Heart left ventricle (tissue), 16 donors: ENCODE results near the gene PTPRN2. TPM values are rescaled to one million over a fixed set of nuclear protein-coding genes. Genes with fewer than 3 reads are reported as not detected.

Experiments
- ATAC-seq, 4 donors: fragments of 200-7000 bp; cut with Tn5 transposase; one replicate each; pipeline ENCODE4 v1.9.1; 2020 to 2022; ENCODE audit warnings: moderate library complexity in 4 of 4, mild to moderate bottlenecking in 3 of 4, moderate number of reproducible peaks in 1 of 4
- DNase-seq, 5 donors: peaks; one replicate each; pipeline ENCODE4 v3.0.0-alpha.2; 2020
- H3K27ac ChIP-seq, 12 donors: fragments of 200-600 bp; sonication (generic) in 4 of 12; one replicate each; pipeline versions ENCODE4 v1.5.0 to v1.8.0; 2016 to 2022; ENCODE audit warnings: mild to moderate bottlenecking in 2 of 12
- H3K27me3 ChIP-seq, 9 donors: fragments of 200-600 bp; sonication (generic) in 2 of 9; one replicate each; pipeline versions ENCODE4 v1.5.1 to v1.8.0; 2016 to 2022; ENCODE audit warnings: mild to moderate bottlenecking in 3 of 9
- H3K36me3 ChIP-seq, 9 donors: fragments of 200-600 bp; sonication (generic) in 2 of 9; one replicate each; pipeline versions ENCODE4 v1.5.0 to v1.8.0; 2018 to 2022; ENCODE audit warnings: mild to moderate bottlenecking in 2 of 9
- H3K4me1 ChIP-seq, 12 donors: fragments of 200-600 bp; sonication (generic) in 4 of 12; one replicate each; pipeline versions ENCODE4 v1.5.0 to v1.8.0; 2016 to 2022; ENCODE audit warnings: mild to moderate bottlenecking in 3 of 12
- H3K4me3 ChIP-seq, 12 donors: fragments of 200-600 bp; sonication (generic) in 4 of 12; one replicate each; pipeline versions ENCODE4 v1.5.0 to v1.8.0; 2017 to 2022; ENCODE audit warnings: mild to moderate bottlenecking in 9 of 12, moderate library complexity in 4 of 12
- H3K9me3 ChIP-seq, 12 donors: fragments of 200-600 bp; sonication (generic) in 4 of 12; one replicate each; pipeline versions ENCODE4 v1.5.0 to v1.8.0; 2016 to 2022; ENCODE audit warnings: mild to moderate bottlenecking in 1 of 12
- POLR2A ChIP-seq, 2 donors: fragments of 450-650 bp; IDR thresholded peaks; one replicate each; pipeline ENCODE4 v1.6.1; 2017; ENCODE audit warnings: antibody characterized with exemption in 2 of 2, mild to moderate bottlenecking in 2 of 2, moderate library complexity in 2 of 2
- WGBS, 4 donors: extraction: QIAGEN DNeasy Blood & Tissue Kit in 2 of 4; methylation state at CpG; one replicate each; pipeline versions ENCODE4 v1.1.5 to v1.1.7; 2013 to 2018; 5-methylcytosine and 5-hydroxymethylcytosine counted together
- intact Hi-C, 10 donors: fragments of 100-400 bp; cut with DNase I; formaldehyde crosslinking; loops; one replicate each; pipeline versions ENCODE4 v1.11.1 to v1.14.2; 2022
- polyA plus RNA-seq, 2 donors: library from polyadenylated mRNA; stranded (reverse); fragments of 200-250 nt; gene quantifications; one replicate each; pipeline ENCODE4 v1.2.3, GENCODE V29; 2013
- total RNA-seq, 9 donors: library from RNA; depleted of rRNA in 2 of 9; stranded (reverse); fragments of >200 nt in 2 of 9; fragmentation: NEBNext Ultra II Directional in 3 of 9; extraction: Animal tissue kit (Norgen Biotek cat#: 25700) in 3 of 9; gene quantifications; one replicate each; pipeline versions ENCODE4 v1.1.0 to v1.2.4, GENCODE V29; 2016 to 2023
- TF ChIP-seq, protein P1 (sequence below), 12 donors: fragments of 200-600 bp; sonication (generic) in 4 of 12; IDR thresholded peaks; one replicate each; pipeline versions ENCODE4 v1.5.0 to v1.8.0; 2018 to 2022; ENCODE audit warnings: antibody characterized with exemption in 12 of 12, mild to moderate bottlenecking in 5 of 12
- donor health status: ischemic (EF 13 %, LVEDD 7.1; RV severe dilation, severe dysfunction).
- donor health status: healthy with polysubstance abuse.
- donor health status: DM: no; HTN: yes; CAD: no.
- donor health status: DM: no; HTN: no; CAD: no.
- donor health status: ischemic (EF 25% LVEDD 6.9; RV normal size, moderate dysfunction).
- donor health status: ischemic (EF 25% LVEDD 5.7; RV mildly dilated, moderate dysfunction).
- donor health status: healthy.
- donor health status: DM: yes; HTN: yes; CAD: no.
- donor health status: ischemic (EF 35%, LVEDD 5.7; RV mildly dilated, moderate dysfunction).
- donor health status: nonischemic (EF 11% LVEDD 7.7; RV severe dilation, severe dysfunction).
- donor health status: DM: yes; HTN: yes; CAD: no.
- donor health status: PGD.
- donor health status: ischemic (EF 29% LVEDD 5.4; RV normal size, mild dysfunction).
- donor health status: nonischemic (EF 23%, LVEDD 6.1; RV moderate dilation, normal function).

Gene PTPRN2
- total and polyA plus RNA-seq, 11 donors: 0.61 to 2.3 (median 1.3) TPM

DNA sequence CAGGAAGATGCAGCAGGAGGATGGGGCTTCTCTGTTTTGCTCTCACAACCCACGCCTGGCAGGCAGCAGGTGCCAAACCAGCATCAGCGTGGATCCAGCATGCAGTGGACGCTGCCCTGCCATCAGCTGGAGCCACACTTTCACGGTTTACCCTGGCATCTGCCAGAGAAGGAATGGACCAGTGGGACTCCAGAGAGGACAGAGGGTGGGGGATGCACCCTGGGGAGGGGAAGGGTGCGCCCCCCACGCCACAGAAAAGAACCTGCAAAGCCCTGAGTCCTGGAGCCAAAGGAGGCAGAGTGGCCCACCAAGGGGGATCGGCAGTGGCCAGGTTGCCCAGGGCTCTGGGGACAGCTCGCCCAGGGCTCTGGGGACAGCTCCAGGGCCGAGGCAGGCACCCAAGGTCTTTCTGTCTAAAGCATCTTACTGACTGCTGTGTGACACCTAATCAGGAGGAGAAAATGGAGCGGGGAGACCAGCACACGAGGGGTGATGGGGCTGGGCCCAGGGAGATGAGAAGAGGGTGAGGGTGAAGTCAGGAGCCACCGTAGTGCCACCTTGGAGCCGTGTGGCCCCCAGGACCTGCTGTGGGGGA lies 1025.7 kb downstream of the PTPRN2 start:
- DNase-seq (no peak), ATAC-seq (no peak)
- TF ChIP-seq, protein P1, sequence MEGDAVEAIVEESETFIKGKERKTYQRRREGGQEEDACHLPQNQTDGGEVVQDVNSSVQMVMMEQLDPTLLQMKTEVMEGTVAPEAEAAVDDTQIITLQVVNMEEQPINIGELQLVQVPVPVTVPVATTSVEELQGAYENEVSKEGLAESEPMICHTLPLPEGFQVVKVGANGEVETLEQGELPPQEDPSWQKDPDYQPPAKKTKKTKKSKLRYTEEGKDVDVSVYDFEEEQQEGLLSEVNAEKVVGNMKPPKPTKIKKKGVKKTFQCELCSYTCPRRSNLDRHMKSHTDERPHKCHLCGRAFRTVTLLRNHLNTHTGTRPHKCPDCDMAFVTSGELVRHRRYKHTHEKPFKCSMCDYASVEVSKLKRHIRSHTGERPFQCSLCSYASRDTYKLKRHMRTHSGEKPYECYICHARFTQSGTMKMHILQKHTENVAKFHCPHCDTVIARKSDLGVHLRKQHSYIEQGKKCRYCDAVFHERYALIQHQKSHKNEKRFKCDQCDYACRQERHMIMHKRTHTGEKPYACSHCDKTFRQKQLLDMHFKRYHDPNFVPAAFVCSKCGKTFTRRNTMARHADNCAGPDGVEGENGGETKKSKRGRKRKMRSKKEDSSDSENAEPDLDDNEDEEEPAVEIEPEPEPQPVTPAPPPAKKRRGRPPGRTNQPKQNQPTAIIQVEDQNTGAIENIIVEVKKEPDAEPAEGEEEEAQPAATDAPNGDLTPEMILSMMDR (IDR thresholded peaks at IDR 0.05): no peak
- no peak for TF ChIP-seq POLR2A (IDR thresholded peaks at IDR 0.05)
- no peaks in the 10 kb centered on the region for H3K4me1 ChIP-seq
- no peaks in the 10 kb centered on the region for H3K27me3 ChIP-seq
- no peak overlapping the region for H3K4me3 ChIP-seq
- intact Hi-C loops: no loop called here
- H3K36me3 ChIP-seq: no peaks in the 10 kb centered on the region
- 89 to 92% (median 91%) methylated on average over 13 of the region's 13 CpGs for WGBS, 4 donors
- no peak overlapping the region for H3K27ac ChIP-seq
- no peaks in the 10 kb centered on the region for H3K9me3 ChIP-seq

DNA sequence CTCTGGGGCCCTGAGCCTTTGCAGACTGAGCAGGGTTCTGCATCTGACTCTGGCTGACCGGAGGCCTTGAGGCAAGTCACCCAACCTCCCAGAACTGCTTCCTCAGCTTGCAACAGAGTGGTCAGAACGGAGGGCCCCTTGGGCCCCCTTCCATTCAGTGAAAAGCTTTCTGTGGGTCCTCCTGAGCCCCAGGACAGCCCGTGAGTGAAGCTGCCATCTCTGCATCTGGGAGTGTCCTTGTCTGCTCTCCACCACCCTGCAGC lies 1026.2 kb downstream of the PTPRN2 start:
- Histone ChIP-seq H3K9me3 (no peaks in the 10 kb centered on the region), H3K4me3 (no peak overlapping the region), H3K4me1 (no peaks in the 10 kb centered on the region), H3K27me3 (no peaks in the 10 kb centered on the region), H3K36me3 (no peaks in the 10 kb centered on the region), H3K27ac (no peak overlapping the region)
- ATAC-seq (no peak), DNase-seq (no peak)
- intact Hi-C loops: no loop called here
- TF ChIP-seq, protein P1 (IDR thresholded peaks at IDR 0.05): no peak
- no peak for TF ChIP-seq POLR2A (IDR thresholded peaks at IDR 0.05)
- WGBS, 4 donors: 72 to 90% (median 85%) methylated on average over 2 to 3 of the region's 3 CpGs

DNA sequence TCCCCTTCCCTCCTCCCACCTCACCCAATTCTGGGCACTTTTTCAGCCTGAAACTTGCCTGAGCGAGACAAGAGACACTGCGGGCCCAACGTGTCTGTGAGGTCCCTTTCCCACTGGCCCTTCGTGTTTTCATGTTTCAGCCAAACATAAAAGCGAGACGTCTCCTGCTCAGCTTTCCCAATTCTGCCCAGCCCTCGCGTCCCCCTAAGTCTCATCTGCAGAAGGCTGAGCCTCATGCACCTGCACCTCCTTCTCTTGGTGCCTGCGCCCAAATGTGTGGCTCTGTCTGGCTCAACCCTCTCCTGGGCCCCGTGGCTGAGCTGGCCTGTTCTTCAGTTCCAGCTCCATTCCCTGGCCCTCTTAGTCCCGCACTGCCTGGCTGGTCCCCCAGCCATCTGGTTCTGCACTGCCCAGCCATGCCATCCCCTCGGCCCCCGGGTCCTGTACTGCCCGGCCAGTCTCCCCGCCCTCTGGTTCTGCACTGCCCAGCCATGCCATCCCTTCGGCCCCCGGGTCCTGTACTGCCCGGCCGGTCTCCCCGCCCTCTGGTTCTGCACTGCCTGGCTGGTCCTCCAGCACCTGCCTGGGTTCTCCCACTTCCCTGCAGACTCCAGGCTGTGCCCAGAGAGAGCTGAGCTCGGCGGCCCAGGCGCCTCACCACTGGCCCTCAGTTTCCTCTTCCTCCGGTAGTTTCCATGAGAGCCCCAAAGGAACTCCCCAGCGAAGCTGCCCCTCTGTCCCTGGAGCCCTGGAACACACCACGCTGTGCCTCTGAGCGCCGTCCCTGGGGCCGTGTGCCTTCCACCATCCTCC lies 1026.7 kb downstream of the PTPRN2 start:
- Histone ChIP-seq H3K4me1 (no peaks in the 10 kb centered on the region), H3K27ac (no peak overlapping the region), H3K36me3 (no peaks in the 10 kb centered on the region), H3K4me3 (no peak overlapping the region), H3K27me3 (no peaks in the 10 kb centered on the region), H3K9me3 (no peaks in the 10 kb centered on the region)
- ATAC-seq: no peak
- no peak for TF ChIP-seq POLR2A (IDR thresholded peaks at IDR 0.05)
- TF ChIP-seq, protein P1 (IDR thresholded peaks at IDR 0.05): no peak
- DNase-seq: peak in 2 of 5 donors; percentile 9 to 53
- 87 to 92% (median 92%) methylated on average over 29 of the region's 29 CpGs for WGBS, 4 donors
- intact Hi-C loops: no loop called here

DNA sequence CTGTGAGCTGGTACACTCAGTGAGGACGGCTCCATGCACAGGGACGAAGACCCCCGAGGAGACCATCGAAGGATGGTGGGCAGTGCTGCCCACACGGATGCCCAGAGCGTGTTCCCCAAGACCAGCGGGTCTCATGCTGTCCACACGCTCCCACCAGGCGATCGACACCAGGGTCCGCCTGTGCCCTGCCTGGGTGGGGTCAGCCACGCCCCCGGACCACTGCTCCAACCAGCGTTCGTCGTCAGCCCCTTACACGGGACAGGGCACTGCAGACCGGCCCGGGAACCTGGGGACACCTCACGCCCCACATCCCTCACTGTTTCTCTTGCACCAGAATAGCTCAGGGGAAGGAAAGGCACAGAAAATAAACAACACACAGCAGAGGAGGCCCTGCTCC lies 1027.4 kb downstream of the PTPRN2 start:
- no peaks in the 10 kb centered on the region for H3K27me3 ChIP-seq
- no peaks in the 10 kb centered on the region for H3K9me3 ChIP-seq
- no peaks in the 10 kb centered on the region for H3K36me3 ChIP-seq
- H3K4me3 ChIP-seq: no peak overlapping the region
- peak in 1 of 5 donors; percentile 9 for DNase-seq
- intact Hi-C loops: no loop called here
- no peaks in the 10 kb centered on the region for H3K4me1 ChIP-seq
- WGBS, 4 donors: 83 to 91% (median 88%) methylated on average over 12 to 20 of the region's 20 CpGs
- TF ChIP-seq, protein P1 (IDR thresholded peaks at IDR 0.05): no peak
- no peak for TF ChIP-seq POLR2A (IDR thresholded peaks at IDR 0.05)
- no peak overlapping the region for H3K27ac ChIP-seq
- ATAC-seq: peak in 2 of 4 donors; percentile 11 to 33
